GM19452 (cell line): ENCODE data around the gene ZNF747.
A peak's percentile ranks its signal among the peaks of the same experiment; 100 is the strongest.
"Not testable (repeated sequence)": the region's sequence is repeated elsewhere in the genome, so short reads cannot be mapped to it uniquely, and the experiment has no call there.

Source experiments
- ATAC-seq: cut with Tn5 transposase; IDR thresholded peaks from one replicate; pipeline ENCODE4 v1.9.1; 2021; ENCODE audit not compliant: unreplicated experiment

The ZNF747 gene

GRCh38 chr16:30535106-30535776, 583 bp upstream of the ZNF747 start:
- peak; percentile 1 for ATAC-seq

DNA sequence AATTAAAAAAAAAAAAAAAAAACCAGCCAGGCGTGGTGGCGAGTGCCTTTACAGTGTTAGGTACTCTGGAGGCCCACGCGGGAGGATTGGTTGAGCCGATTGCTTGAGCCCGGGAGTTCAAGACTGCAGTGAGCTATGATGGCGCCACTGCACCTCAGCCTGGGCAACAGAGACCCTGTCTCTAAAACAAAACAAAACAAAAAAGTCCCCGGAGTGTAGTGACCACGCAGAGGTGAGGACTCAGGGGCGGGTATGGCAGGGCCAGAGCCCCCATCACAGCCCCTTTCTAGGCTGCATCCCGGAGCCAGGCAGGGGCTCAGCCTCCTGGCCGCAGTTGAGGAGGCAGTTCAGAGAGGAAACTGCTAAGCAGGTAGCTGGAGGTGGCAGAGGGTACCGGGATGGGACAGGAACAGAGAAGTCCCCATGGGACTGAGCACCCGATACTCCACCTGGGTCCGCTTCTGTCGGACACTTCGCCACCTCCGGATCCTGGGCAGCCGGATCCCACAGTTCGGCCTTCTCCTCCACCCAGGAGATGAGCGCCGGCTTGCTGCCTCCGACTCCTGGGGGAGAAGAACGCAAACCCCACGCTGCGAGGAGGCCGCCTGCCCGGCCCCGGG, 800 bp downstream of the ZNF747 start:
- peak; percentile 14 for ATAC-seq

DNA sequence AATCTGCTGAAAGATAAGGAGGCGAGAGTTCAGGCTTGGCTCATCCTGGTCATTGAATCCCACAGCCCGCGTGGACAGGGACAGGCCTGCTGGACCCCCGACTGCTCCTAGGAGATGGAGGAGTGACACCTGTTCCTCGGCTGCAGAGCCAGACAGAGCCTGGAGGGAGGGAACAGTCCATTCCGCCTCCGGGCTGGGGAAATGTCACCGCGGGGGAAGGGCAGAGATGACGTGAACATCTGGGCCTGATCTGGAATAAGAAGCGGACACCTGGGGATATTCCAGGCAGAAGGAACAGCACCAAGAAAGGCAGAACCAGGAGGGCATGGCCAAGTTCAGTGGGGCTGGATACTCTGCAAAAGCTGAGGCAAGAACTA, 1.5 kb downstream of the ZNF747 start:
- no peak for ATAC-seq

- no peak for ATAC-seq
Observed at GRCh38 chr16:30532285-30533145, 2.1 kb downstream of the ZNF747 start.

- no peak for ATAC-seq
Observed at GRCh38 chr16:30530163-30531037, 4.3 kb downstream of the ZNF747 start.

DNA sequence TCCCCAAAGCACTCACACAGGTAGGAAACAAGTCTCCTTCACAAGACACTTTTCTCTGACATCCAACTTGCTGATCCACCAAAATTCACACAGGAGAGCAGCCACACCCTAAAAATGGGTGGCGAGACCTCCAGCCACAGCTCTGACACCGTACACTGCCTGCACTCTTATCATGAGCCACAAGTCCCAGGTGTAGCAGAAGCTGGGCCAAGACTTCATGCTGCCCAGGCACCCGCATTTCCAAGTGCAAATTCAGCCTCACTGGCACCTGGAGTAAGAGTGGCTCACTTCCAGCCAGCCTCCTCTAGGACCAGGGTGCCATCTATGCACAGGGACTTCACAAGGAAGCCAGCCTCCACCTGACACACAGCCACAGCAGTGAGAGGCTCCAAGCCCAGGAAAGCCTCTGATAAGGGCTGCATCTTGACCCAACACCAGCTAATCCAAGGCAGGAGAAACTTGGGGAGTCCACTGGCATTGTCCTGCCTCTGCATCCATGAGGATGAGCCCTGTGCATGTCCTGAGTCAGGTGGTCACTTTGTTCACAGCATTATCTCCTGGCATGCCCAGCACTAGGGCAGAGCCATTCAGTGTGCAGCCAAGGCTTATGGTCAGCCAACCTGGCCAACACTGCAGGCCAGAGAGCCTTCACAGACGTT, 5.7 kb downstream of the ZNF747 start:
- ATAC-seq = no peak

- no peak for ATAC-seq
Observed at GRCh38 chr16:30527635-30528178, 7.0 kb downstream of the ZNF747 start.

GRCh38 chr16:30526823-30527634, 7.6 kb downstream of the ZNF747 start:
- peak; percentile 76 for ATAC-seq

DNA sequence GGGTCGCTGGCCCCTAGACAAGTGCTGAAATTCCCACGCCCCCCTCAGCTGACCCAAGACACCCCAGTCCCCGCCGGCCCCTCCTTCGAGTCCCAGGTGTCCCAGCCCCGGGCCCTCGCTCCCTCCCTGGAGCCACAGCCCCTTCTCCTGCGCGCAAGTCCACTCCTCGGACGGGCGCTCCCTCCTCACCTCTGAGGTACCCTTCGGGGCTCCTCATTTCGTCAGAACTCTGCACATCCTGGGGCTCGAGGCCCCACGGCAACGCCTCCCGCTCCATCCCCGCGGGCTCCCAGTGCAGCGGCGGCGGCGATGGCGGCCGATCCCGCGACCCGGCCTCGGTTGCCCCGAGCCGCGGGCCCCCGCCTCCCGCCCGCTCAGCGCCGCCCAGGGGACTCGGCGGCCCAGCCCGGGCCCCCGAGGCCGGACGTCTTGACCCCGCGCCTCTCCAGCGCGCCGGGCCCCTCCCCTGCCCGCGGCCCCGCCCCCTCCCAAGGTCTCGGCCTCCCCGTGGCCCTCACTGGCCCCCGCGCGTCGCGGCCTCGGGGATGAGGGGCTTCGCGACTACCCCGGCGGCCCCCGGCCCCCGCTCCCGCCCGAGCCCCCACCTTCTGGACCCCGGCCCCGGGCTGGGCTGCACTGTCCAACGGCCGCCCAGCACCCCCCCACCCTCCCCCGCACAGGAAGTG, 8.4 kb downstream of the ZNF747 start, which contains the start of gene ZNF768:
TSS of gene ZNF768 (minus strand) at position 430 of the 686 bp plus-strand sequence. CDS start at position 277, 153 bp downstream.
- peak; percentile 35 for ATAC-seq

DNA sequence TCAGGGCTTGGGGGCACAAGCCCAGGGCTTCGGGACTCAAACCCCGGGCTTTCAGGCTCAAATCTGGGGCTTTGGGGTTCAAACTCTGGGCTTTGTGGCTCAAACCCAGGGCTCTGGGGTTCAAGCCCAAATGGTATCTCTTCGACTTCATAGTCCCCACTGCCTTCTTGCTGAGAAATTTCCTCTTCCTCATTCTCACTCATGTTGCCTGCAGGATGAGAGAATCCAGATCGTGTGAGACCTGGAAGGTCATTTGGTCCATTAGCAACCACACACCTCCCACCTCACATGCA, 8.9 kb downstream of the ZNF747 start:
- ATAC-seq = no peak

- ATAC-seq = no peak
Observed at GRCh38 chr16:30524575-30525568, 9.8 kb downstream of the ZNF747 start.

DNA sequence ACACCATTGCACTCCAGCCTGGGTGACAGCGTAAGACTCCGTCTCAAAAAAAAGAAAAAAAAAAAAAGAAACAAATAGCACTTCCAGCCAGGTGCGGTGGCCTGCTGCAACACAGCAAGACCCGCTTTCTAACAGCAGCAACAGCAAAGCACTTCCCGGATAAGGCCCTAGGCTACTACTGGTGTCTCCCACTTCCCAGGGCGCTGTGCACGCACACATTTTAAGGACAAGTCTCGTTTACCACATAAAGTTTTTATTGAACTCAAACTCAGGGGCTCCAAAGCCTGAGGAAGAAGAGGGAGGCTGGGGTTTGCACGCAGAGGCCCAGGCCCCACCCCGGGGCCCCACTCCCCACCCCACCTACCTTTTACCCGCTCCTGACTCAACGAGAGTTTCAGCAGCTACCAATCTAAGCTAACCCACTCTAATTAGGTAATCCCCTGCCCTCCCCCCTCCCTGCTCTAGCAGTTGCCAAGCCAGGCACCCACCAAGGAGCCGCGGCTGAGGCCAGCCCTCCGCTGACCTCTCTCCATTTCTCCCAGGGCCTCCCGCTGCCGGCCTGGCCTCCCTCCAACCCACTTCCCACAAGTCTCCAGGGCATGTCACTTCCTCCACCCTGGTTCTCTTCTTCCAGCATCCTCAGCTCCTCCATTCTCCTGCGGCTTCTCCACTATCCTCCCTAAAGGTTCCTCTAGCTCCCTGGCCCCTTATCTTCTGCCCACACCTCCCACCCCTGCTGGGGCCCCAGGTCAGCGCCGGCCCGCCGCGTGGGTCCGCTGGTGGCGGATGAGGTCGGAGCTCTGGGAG, 10.7 kb downstream of the ZNF747 start:
- ATAC-seq = no peak

DNA sequence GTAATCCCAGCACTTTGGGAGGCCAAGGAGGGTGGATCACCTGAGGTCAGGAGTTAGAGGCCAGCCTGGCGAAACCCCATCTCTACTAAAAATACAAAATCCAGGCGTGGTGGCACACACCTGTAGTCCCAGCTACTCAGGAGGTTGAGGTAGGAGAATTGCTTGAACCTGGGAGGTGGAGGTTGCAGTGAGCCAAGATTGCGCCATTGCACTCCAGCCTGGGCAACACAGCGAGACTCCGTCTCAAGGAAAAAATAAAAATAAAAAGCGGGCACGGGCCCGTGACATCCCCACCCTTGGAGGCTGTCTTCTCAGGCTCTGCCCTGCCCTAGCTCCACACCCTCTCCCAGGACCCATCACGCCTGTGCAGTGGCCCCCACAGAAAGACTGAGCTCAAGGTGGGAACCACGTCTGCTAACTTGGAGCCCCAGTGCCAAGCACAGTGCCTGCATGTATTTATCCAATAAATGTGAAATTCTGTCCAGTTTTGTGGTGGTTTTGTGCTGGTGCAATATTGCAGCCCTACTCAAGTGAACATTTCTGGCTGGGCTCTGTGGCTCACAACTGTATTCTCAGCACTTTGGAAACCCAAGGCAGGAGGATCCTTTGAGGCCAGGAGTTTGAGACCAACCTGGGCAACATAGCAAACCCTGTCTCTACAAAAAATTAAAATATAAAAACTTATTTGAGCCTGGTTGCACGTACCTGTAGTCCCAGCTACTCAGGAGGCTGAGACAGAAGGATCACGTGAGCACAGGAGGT, 11.8 kb downstream of the ZNF747 start:
- not testable (repeated sequence) for ATAC-seq

- ATAC-seq = no peak
Observed at GRCh38 chr16:30521873-30522641, 12.6 kb downstream of the ZNF747 start.

DNA sequence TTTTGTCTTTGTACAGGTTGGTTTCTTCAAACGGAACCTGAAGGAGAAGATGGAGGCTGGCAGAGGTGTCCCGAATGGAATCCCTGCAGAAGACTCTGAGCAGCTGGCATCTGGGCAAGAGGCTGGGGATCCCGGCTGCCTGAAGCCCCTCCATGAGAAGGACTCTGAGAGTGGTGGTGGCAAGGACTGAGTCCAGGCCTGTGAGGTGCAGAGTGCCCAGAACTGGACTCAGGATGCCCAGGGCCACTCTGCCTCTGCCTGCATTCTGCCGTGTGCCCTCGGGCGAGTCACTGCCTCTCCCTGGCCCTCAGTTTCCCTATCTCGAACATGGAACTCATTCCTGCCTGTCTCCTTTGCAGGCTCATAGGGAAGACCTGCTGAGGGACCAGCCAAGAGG, 13.2 kb downstream of the ZNF747 start:
- ATAC-seq = no peak
